Neural cell (in vitro differentiated cells): ENCODE measurements around the gene GPC5. TPM values are rescaled to one million over a fixed set of nuclear protein-coding genes. Genes with fewer than 3 reads are reported as not detected.
"Not testable (repeated sequence)": the region's sequence is repeated elsewhere in the genome, so short reads cannot be mapped to it uniquely, and the experiment has no call there.

Experiments used
- H2AFZ ChIP-seq: fragments of 200-600, 300-800 bp; sonication (generic), shearing (Covaris generic); 2 replicates; pipeline ENCODE4 v1.6.0; 2014; ENCODE audit warnings: low read depth, mild to moderate bottlenecking, antibody characterized with exemption, low read length, moderate library complexity
- H3F3A ChIP-seq: fragments of 200-600 bp; shearing (Covaris generic); 2 replicates; pipeline ENCODE4 v1.6.1; 2016; ENCODE audit warnings: mild to moderate bottlenecking, moderate library complexity, mixed read lengths, antibody characterized with exemption, low read length; ENCODE audit not compliant: insufficient read depth, poor library complexity, severe bottlenecking
- H3K27ac ChIP-seq: fragments of 200-600, 300-800 bp; sonication (generic), shearing (Covaris generic); 2 replicates; pipeline ENCODE4 v1.5.1; 2014; ENCODE audit warnings: mild to moderate bottlenecking, low read length, moderate library complexity
- H3K27me3 ChIP-seq: fragments of 300-800, 200-600 bp; sonication (generic), shearing (Covaris generic); 2 replicates; pipeline ENCODE4 v1.6.0; 2014; ENCODE audit warnings: mild to moderate bottlenecking, low read depth, low read length, moderate library complexity; ENCODE audit not compliant: insufficient read depth
- H3K36me3 ChIP-seq: fragments of 300-800, 200-600 bp; sonication (generic), shearing (Covaris generic); 2 replicates; pipeline ENCODE4 v1.5.1; 2014; ENCODE audit warnings: mild to moderate bottlenecking, antibody characterized with exemption, low read length, moderate library complexity; ENCODE audit not compliant: insufficient read depth
- H3K4me2 ChIP-seq: fragments of 300-800, 200-600 bp; sonication (generic), shearing (Covaris generic); 2 replicates; pipeline ENCODE4 v1.6.0; 2014; ENCODE audit warnings: mild to moderate bottlenecking, low read length
- H3K4me3 ChIP-seq: fragments of 300-800, 200-600 bp; sonication (generic), shearing (Covaris generic); 2 replicates; pipeline ENCODE4 v1.5.1; 2014; ENCODE audit warnings: mild to moderate bottlenecking, low read length, moderate library complexity
- H3K79me2 ChIP-seq: fragments of 200-600 bp; shearing (Covaris generic); replicated peaks from 2 replicates; pipeline ENCODE4 v1.6.0; 2014; ENCODE audit warnings: mild to moderate bottlenecking, low read length, moderate library complexity; ENCODE audit not compliant: insufficient read depth
- H3K9ac ChIP-seq: fragments of 300-800, 200-600 bp; sonication (generic), shearing (Covaris generic); 2 replicates; pipeline ENCODE4 v1.6.1; 2016; ENCODE audit warnings: mild to moderate bottlenecking, low read length, mixed read lengths
- H3K9me2 ChIP-seq: fragments of 200-600 bp; shearing (Covaris generic); 2 replicates; pipeline ENCODE4 v1.6.1; 2016; ENCODE audit warnings: mild to moderate bottlenecking, low read length, mixed read lengths; ENCODE audit not compliant: insufficient read depth
- H3K9me3 ChIP-seq: fragments of 200-600, 300-800 bp; sonication (generic), shearing (Covaris generic); 2 replicates; pipeline ENCODE4 v1.6.1; 2016; ENCODE audit warnings: mild to moderate bottlenecking, mixed run types, low read length, moderate library complexity, mixed read lengths
- H4K20me1 ChIP-seq: fragments of 200-600 bp; shearing (Covaris generic); 2 replicates; pipeline ENCODE4 v1.6.1; 2016; ENCODE audit warnings: mild to moderate bottlenecking, mixed run types; ENCODE audit not compliant: insufficient read depth
- CTCF ChIP-seq: fragments of 450-650 bp; IDR thresholded peaks from 2 replicates; pipeline ENCODE4 v1.5.1; 2014; ENCODE audit warnings: antibody characterized with exemption, mild to moderate bottlenecking, moderate library complexity; ENCODE audit not compliant: poor library complexity, severe bottlenecking
- EP300 ChIP-seq: fragments of 450-650 bp; conservative IDR thresholded peaks from 2 replicates; pipeline ENCODE4 v1.6.1; 2014; ENCODE audit warnings: antibody characterized with exemption, mild to moderate bottlenecking, moderate library complexity; ENCODE audit not compliant: poor library complexity, severe bottlenecking
- EZH2 ChIP-seq: fragments of 200-600, 300-800 bp; shearing (Covaris generic), sonication (generic); IDR thresholded peaks from 2 replicates; pipeline ENCODE4 v1.6.1; 2014; ENCODE audit warnings: antibody characterized with exemption, low read length, borderline replicate concordance, mild to moderate bottlenecking; ENCODE audit not compliant: insufficient read depth, poor library complexity, severe bottlenecking
- MXI1 ChIP-seq: fragments of 450-650 bp; conservative IDR thresholded peaks from 2 replicates; pipeline ENCODE4 v1.6.1; 2014; ENCODE audit warnings: antibody characterized with exemption, mild to moderate bottlenecking; ENCODE audit not compliant: poor library complexity, severe bottlenecking
- POLR2AphosphoS5 ChIP-seq: IDR thresholded peaks from 2 replicates; pipeline ENCODE4 v1.6.1; 2012
- RAD21 ChIP-seq: fragments of 450-650 bp; conservative IDR thresholded peaks from 2 replicates; pipeline ENCODE4 v1.6.1; 2014; ENCODE audit warnings: antibody characterized with exemption, mild to moderate bottlenecking, moderate library complexity
- REST ChIP-seq: IDR thresholded peaks from 2 replicates; pipeline ENCODE4 v1.6.1; 2012; ENCODE audit warnings: borderline replicate concordance
- SMC3 ChIP-seq: fragments of 450-650 bp; conservative IDR thresholded peaks from 2 replicates; pipeline ENCODE4 v1.6.1; 2014; ENCODE audit warnings: antibody characterized with exemption, mild to moderate bottlenecking, moderate library complexity; ENCODE audit not compliant: poor library complexity
- TAF1 ChIP-seq: IDR thresholded peaks from 2 replicates; pipeline ENCODE4 v1.6.1; 2012; ENCODE audit warnings: low read depth
- polyA plus RNA-seq: library from polyadenylated mRNA; depleted of rRNA; stranded (reverse); fragments of >200 nt; gene quantifications from 2 replicates; pipeline ENCODE4 v1.2.3, GENCODE V29; 2014

GPC5 gene
- polyA plus RNA-seq, 1 donor from 2014 or later = 5.0 TPM

- H3K9me3 ChIP-seq = no peaks in the 10 kb centered on the region
- no peak overlapping the region for H3K4me2 ChIP-seq
- no peak overlapping the region for H3K27ac ChIP-seq
- H4K20me1 ChIP-seq = no peaks in the 10 kb centered on the region
- H3K9ac ChIP-seq = no peak overlapping the region
- H3K36me3 ChIP-seq = no peaks in the 10 kb centered on the region
- H3K79me2 ChIP-seq = no peaks in the 10 kb centered on the region
- no peaks in the 10 kb centered on the region for H3F3A ChIP-seq
- H3K4me3 ChIP-seq = no peak overlapping the region
- H3K27me3 ChIP-seq = no peaks in the 10 kb centered on the region
- no peak overlapping the region for H2AFZ ChIP-seq
- no peaks in the 10 kb centered on the region for H3K9me2 ChIP-seq
- TF ChIP-seq SMC3 (no peak), TAF1 (no peak), MXI1 (no peak), EZH2 (no peak), CTCF (no peak), EP300 (no peak), RAD21 (no peak), REST (no peak), POLR2AphosphoS5 (no peak)
These were observed 393.6 kb downstream of the GPC5 start for GRCh38 chr13:91792054-91792453.

- Histone ChIP-seq H3K79me2 (no peaks in the 10 kb centered on the region), H3K36me3 (no peaks in the 10 kb centered on the region), H3F3A (no peaks in the 10 kb centered on the region), H4K20me1 (no peaks in the 10 kb centered on the region), H3K9ac (no peak overlapping the region), H3K27ac (no peak overlapping the region), H3K4me2 (no peak overlapping the region), H3K27me3 (no peaks in the 10 kb centered on the region), H3K9me2 (no peaks in the 10 kb centered on the region), H3K4me3 (no peak overlapping the region), H3K9me3 (no peaks in the 10 kb centered on the region), H2AFZ (no peak overlapping the region)
- TF ChIP-seq EP300 (no peak), EZH2 (no peak), MXI1 (no peak), POLR2AphosphoS5 (peak; percentile 43)
These were observed 399.1 kb downstream of the GPC5 start for GRCh38 chr13:91797567-91797966.

GRCh38 chr13:91798338-91798737 lies 399.9 kb downstream of the GPC5 start:
- not testable (repeated sequence) for H3K79me2 ChIP-seq, H3K27ac ChIP-seq, H4K20me1 ChIP-seq, H3K9ac ChIP-seq, H3K36me3 ChIP-seq, H3K9me3 ChIP-seq, H3F3A ChIP-seq, H3K9me2 ChIP-seq, H3K4me2 ChIP-seq, H2AFZ ChIP-seq, H3K4me3 ChIP-seq, H3K27me3 ChIP-seq

GRCh38 chr13:91801772-91802171 lies 403.4 kb downstream of the GPC5 start:
- H3K9me2 ChIP-seq, H3F3A ChIP-seq: not testable (repeated sequence)

More at GRCh38 chr13:91801772-91802171, 403.4 kb downstream of the GPC5 start:
- not testable (repeated sequence) for H3K4me3 ChIP-seq, H3K4me2 ChIP-seq, H3K27me3 ChIP-seq, H4K20me1 ChIP-seq, H3K79me2 ChIP-seq, H2AFZ ChIP-seq, H3K27ac ChIP-seq, H3K36me3 ChIP-seq, H3K9me3 ChIP-seq, H3K9ac ChIP-seq
